Prostate gland (tissue), 2 donors: Measurements from ENCODE around the gene TMEM116.

Experiments used
- POLR2A ChIP-seq: fragments of 450-650 bp; IDR thresholded peaks from one replicate; pipeline ENCODE4 v1.6.1; 2016; ENCODE audit warnings: antibody characterized with exemption, mild to moderate bottlenecking
- POLR2AphosphoS5 ChIP-seq: sonication (generic); formaldehyde crosslinking; IDR thresholded peaks from one replicate; pipeline ENCODE4 v1.6.1; 2017; ENCODE audit warnings: antibody characterized with exemption
- TF ChIP-seq, protein P1 (sequence below), 4 experiments: fragments of 200-600 bp in 2 of 4; fragments of 450-650 bp in 2 of 4; sonication (generic) in 2 of 4; IDR thresholded peaks; 1 replicate in 3 of 4; 2 replicates in 1 of 4; pipeline ENCODE4 v1.5.1; 2016 to 2019; ENCODE audit warnings: antibody characterized with exemption in 4 of 4, mild to moderate bottlenecking in 2 of 4, moderate library complexity in 2 of 4

DNA sequence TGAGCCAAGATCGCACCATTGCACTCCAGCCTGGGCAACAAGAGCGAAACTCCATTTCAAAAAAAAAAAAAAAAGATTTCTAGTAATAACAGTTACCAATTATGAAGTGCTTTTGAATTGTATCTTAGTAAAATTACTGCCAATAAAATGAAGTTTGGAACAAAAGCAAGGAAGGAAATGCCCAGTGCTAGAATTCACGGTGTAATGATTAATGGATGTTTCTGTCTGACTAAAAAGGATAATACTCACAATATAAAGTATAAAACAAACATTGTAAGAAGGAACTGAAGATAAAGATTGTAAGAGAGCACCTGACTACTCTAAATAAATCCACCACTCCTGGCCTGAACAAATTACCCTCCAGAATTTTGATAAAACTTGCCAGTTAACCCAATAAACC lies 4.0 kb downstream of the TMEM116 start:
- TF ChIP-seq POLR2AphosphoS5 (peak; percentile 15), POLR2A (no peak)
- TF ChIP-seq, protein P1, sequence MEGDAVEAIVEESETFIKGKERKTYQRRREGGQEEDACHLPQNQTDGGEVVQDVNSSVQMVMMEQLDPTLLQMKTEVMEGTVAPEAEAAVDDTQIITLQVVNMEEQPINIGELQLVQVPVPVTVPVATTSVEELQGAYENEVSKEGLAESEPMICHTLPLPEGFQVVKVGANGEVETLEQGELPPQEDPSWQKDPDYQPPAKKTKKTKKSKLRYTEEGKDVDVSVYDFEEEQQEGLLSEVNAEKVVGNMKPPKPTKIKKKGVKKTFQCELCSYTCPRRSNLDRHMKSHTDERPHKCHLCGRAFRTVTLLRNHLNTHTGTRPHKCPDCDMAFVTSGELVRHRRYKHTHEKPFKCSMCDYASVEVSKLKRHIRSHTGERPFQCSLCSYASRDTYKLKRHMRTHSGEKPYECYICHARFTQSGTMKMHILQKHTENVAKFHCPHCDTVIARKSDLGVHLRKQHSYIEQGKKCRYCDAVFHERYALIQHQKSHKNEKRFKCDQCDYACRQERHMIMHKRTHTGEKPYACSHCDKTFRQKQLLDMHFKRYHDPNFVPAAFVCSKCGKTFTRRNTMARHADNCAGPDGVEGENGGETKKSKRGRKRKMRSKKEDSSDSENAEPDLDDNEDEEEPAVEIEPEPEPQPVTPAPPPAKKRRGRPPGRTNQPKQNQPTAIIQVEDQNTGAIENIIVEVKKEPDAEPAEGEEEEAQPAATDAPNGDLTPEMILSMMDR (IDR thresholded peaks at IDR 0.05): no peak
